Neutrophil (primary cell): Measurements from ENCODE around the gene MARS1.

Source experiments
- H3K27ac ChIP-seq: fragments of 200-600 bp; sonication (generic); 2 replicates; pipeline ENCODE4 v1.5.1; 2016; ENCODE audit warnings: mild to moderate bottlenecking, moderate library complexity
- H3K27me3 ChIP-seq: fragments of 200-600 bp; sonication (generic); 2 replicates; pipeline ENCODE4 v1.6.0; 2016; ENCODE audit warnings: mild to moderate bottlenecking
- H3K36me3 ChIP-seq: fragments of 200-600 bp; sonication (generic); 2 replicates; pipeline ENCODE4 v1.5.1; 2017
- H3K4me1 ChIP-seq, 2 experiments: fragments of 200-600 bp in 1 of 2; sonication (generic) in 1 of 2; 1 replicate in 1 of 2; 2 replicates in 1 of 2; pipeline versions ENCODE4 v1.5.1 to v1.6.1; 2013 to 2016; ENCODE audit warnings: low read depth in 1 of 2, low read length in 1 of 2, mild to moderate bottlenecking in 1 of 2, moderate library complexity in 1 of 2; ENCODE audit not compliant: control insufficient read depth in 1 of 2, insufficient read depth in 1 of 2
- H3K4me3 ChIP-seq, 2 experiments: fragments of 200-600 bp in 1 of 2; sonication (generic) in 1 of 2; 1 replicate in 1 of 2; 2 replicates in 1 of 2; pipeline ENCODE4 v1.5.1; 2013 to 2016; ENCODE audit warnings: low read depth in 1 of 2, low read length in 1 of 2, mild to moderate bottlenecking in 1 of 2, moderate library complexity in 1 of 2
- H3K9me3 ChIP-seq: fragments of 200-600 bp; sonication (generic); 2 replicates; pipeline ENCODE4 v1.5.1; 2016
- CTCF ChIP-seq: fragments of 200-600 bp; sonication (generic); IDR thresholded peaks from 2 replicates; pipeline ENCODE4 v1.5.1; 2016; ENCODE audit warnings: antibody characterized with exemption

The MARS1 gene

GRCh38 chr12:57525615-57526383 is 37.9 kb downstream of the MARS1 start:
- H3K4me3 ChIP-seq = no peak overlapping the region
- peaks cover 36 to 43% of the 10 kb centered on the region in 2 experiments for H3K4me1 ChIP-seq
- H3K36me3 ChIP-seq = peaks cover 68% of the 10 kb centered on the region
- TF ChIP-seq CTCF = no peak
- H3K27me3 ChIP-seq = no peaks in the 10 kb centered on the region
- H3K27ac ChIP-seq = peak overlapping the region; percentile 100
- no peaks in the 10 kb centered on the region for H3K9me3 ChIP-seq

GRCh38 chr12:57526477-57527126 is 38.7 kb downstream of the MARS1 start:
- H3K36me3 ChIP-seq = peaks cover 76% of the 10 kb centered on the region

GRCh38 chr12:57527184-57527583 is 39.3 kb downstream of the MARS1 start:
- peaks cover 22 to 29% of the 10 kb centered on the region in 2 experiments for H3K4me1 ChIP-seq

More at GRCh38 chr12:57526477-57527126, 38.7 kb downstream of the MARS1 start:
- peaks cover 28 to 35% of the 10 kb centered on the region in 2 experiments for H3K4me1 ChIP-seq
- H3K9me3 ChIP-seq = no peaks in the 10 kb centered on the region
- TF ChIP-seq CTCF = no peak
- no peaks in the 10 kb centered on the region for H3K27me3 ChIP-seq
- peak overlapping the region; percentile 100 for H3K27ac ChIP-seq
- H3K4me3 ChIP-seq = no peak overlapping the region

GRCh38 chr12:57528176-57528575 is 40.3 kb downstream of the MARS1 start:
- Histone ChIP-seq H3K9me3 (no peaks in the 10 kb centered on the region), H3K4me3 (no peak overlapping the region), H3K27ac (peak overlapping the region; percentile 100), H3K27me3 (no peaks in the 10 kb centered on the region), H3K4me1 (peaks cover 20 to 26% of the 10 kb centered on the region in 2 experiments), H3K36me3 (peaks cover 92% of the 10 kb centered on the region)
- TF ChIP-seq CTCF = no peak

More at GRCh38 chr12:57527184-57527583, 39.3 kb downstream of the MARS1 start:
- peaks cover 82% of the 10 kb centered on the region for H3K36me3 ChIP-seq
- no peaks in the 10 kb centered on the region for H3K9me3 ChIP-seq
- no peak overlapping the region for H3K4me3 ChIP-seq
- no peaks in the 10 kb centered on the region for H3K27me3 ChIP-seq
- TF ChIP-seq CTCF = no peak
- peak overlapping the region; percentile 100 for H3K27ac ChIP-seq

GRCh38 chr12:57528831-57529555 is 41.1 kb downstream of the MARS1 start:
- H3K27ac ChIP-seq = peak overlapping the region; percentile 100
- no peak for TF ChIP-seq CTCF
- no peak overlapping the region for H3K4me3 ChIP-seq
- H3K27me3 ChIP-seq = no peaks in the 10 kb centered on the region
- H3K9me3 ChIP-seq = no peaks in the 10 kb centered on the region
- peaks cover 12 to 18% of the 10 kb centered on the region in 2 experiments for H3K4me1 ChIP-seq
- peaks cover 100% of the 10 kb centered on the region for H3K36me3 ChIP-seq
